HG03342 (cell line): ENCODE measurements around the gene KCND3.

Experiments
- ATAC-seq: cut with Tn5 transposase; IDR thresholded peaks from one replicate; pipeline ENCODE4 v1.9.1; 2021; ENCODE audit warnings: mild to moderate bottlenecking, moderate library complexity; ENCODE audit not compliant: unreplicated experiment

The KCND3 gene

DNA sequence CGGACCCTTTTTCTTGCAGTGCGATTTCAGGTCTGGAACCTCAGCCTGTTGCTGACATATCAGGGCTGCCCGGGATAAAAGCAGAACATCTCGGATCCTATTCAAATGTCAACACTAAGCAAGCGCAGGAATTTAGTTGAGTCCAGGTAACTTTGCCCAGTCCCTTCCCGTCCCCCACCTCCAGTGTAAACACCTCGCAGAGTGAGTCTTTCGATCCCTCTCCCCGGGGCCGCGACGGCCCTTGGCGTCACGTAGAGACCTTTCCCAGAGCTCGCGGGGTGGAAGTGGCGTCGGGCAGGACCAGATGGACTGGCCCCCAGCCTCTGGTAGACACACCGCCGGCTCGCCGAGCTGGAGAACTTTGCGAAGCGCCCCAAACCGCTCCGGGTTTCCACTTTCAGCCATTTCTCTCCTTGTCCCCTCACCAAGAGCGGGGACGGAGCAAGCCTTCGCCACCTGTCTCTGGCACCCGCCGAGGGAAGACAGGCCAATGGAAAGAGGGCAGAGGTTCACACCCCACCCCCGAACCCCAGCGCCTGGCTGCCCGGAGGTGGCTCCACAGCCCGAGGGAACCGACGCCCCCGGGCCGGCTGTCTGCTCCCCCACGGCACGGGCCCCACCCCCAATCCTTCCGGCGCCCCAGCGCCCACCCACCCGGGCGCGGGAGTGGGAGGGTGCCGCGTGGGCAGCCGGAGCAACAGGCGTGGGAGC is 570 bp downstream of the KCND3 start:
- ATAC-seq, result no peak

DNA sequence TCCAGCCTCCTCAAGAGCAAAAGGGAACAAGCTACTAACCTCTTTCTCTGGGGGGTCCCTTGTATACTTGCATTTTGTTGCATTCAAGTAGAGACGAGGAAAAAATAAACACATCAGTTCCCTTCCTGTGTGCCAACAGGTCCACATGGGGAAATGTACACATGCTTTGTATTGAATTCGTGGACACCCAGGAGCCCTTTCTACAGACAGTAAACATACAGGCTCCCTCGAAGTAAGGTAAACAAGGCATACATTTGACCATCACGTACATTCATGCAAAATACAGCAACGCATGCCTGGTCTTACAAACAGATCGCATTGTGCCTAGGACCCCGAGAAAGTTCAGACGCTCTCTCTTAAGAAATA is 1.1 kb downstream of the KCND3 start:
- ATAC-seq, result no peak

DNA sequence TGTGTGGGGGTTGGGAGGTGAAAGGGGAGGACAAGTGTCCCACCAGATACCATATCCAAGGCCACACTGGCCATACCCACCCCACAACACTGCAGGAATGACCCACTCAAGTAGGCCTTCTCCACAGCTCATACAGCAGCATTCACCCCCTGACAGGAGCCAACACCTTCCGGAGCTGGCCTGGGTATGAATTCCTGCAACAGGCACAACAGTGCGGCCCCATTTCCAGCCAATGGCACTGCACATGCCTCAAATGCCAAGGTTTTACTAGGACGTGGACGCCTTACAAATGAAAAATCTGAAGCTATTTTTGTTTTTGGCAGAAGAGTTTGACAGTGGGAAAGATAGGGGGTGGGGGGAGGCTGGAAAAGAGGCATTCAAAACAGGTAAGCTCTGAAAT is 2.0 kb downstream of the KCND3 start:
- no peak for ATAC-seq

DNA sequence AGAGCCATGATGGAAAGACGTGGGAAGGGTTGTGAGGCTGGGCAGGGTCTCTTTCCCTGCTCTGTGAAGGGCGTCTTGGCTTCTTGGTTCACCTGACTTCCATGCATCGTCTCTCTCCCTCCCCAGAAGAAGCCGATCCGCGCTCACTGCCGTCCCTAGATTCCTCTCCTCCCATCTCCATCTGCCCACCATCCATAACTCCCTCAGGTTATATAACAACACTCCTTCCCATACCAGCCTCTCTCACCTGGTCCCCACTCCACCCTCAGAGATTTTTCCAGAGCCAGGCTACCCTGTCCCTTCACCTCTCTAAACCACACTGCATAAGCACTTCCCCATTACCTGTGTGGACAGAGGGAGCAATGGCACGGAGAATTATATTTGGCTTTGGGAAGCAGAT is 6.0 kb downstream of the KCND3 start:
- ATAC-seq, result no peak

DNA sequence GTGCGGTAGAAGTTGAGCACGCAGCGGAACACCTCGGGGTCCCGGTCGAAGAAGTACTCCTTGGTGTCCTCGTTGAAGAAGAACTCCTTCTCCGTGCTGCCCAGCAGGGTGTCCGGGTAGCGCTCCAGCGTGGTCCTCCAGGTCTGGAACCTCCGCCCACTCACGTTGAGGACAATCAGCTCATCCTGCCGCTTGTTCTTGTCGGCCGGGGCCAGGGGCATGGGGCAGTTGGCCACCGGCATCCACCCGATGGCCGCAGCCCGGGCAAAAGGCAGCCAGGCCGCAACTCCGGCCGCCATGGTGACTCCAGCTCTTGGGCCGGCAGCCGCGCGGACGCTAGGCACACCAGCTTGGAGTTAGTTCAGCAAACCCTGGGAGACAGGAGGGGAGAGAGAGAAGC is 7.0 kb downstream of the KCND3 start:
- ATAC-seq, result no peak

DNA sequence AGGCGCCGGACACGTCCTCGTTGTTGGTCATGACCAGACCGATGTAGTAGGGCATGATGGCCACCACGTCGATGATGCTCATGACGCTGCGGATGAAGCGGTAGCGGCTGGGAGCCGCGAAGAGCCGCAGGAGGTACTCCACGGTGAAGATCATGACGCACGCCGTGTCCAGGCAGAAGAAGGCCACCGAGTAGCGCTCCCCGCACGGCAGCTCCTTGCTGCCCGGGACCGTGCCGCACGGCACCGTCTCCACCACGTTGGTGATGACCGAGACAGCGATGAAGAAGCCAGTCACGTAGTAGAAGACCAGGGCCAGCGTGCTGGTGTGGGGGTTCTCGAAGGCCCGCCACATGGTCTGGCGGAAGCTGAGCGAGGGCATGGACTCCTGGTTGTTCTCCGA is 7.6 kb downstream of the KCND3 start:
- no peak for ATAC-seq

DNA sequence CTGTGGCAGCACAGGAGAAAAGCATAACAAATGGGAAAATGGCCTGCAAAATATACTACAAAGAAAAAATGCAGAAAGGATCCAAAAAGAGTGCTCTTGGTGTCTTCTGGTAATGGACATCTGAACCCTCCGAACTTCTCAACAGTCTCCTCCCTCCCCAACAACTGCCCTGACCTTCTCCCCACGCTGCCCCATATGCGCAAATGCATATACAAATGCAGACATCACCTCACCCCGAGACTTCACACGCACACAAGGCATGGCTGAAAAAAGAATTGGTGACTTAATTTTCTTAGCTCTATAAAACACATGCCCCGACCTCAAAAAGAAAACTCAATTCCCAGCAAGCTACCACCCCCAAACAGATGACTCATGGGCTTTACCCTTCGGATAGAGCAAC is 8.4 kb downstream of the KCND3 start:
- ATAC-seq, result no peak

DNA sequence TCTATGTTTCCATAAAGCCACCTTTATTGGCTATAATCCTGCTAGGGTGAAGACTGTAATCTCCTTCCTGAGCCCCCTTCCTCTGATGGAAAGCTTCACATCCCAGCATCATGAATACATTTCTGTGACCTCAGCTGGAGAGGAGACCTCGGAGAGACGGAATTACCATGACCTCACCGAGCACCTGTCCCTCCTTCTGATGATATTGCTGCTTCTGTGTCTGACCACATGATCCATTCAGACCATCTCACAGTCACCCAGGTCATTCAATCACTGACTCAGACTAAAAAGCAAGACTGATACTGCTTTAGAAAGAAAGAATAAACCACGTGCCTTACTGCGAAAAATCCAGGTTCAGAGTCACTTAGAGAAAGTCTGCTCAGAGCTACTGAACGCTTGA is 8.8 kb downstream of the KCND3 start:
- ATAC-seq, result no peak

DNA sequence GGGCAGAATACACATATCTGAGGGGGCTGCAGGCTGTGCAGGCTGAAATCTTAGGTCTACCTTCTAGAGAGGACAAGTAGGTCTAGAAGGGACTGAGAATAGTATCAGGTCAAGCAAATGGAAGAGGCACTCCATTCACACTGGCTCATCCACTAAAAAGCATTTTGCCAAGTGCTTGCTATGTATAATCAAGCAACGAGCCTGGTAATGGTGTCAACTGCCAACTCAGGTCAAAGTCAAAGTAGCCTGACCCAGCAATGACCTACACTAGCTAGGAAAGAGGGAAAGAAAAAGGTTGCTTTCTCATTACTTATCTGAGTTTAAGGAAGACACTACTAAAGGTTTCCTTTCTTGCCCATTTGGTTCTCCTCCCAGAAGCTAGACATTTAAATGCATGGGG is 10.8 kb downstream of the KCND3 start:
- no peak for ATAC-seq

DNA sequence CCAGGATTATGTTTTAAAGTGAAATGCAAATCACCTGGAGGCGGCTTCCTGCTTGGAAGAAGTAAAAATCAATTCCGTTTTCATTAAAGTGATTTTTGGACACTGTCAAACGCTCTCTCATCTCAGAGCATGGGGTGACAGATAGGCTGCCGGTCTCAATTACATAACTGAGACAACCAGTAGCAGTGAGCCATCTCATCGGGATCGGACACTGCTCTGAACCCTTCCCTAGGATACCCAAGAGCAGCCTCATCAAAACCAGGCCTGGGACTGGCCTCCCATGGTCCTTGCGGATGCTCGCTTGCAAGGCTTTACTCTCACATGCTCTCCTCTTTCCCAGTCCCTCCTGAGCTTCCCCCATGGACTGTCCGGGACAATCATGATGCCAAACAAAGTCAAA is 12.1 kb downstream of the KCND3 start:
- ATAC-seq, result no peak

DNA sequence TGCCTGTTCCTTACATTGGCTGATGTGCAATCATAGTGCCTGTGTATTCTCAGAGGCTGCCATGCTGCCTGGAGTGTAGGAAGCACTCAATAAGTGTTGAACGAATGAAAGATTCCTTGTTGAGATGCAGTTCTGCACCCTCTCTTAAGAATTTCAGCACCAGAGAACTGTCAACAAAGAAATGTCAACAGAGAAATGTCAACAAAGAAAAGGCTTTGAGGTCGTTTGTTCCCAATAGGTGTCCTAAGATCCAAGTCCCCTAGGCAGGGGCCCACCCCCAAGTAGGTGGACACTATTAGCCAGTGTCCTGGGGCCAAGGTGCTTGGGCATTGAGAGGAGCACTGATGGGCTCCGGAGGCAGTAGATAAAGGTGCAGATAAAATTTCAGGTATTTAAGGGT is 12.6 kb downstream of the KCND3 start:
- no peak for ATAC-seq

DNA sequence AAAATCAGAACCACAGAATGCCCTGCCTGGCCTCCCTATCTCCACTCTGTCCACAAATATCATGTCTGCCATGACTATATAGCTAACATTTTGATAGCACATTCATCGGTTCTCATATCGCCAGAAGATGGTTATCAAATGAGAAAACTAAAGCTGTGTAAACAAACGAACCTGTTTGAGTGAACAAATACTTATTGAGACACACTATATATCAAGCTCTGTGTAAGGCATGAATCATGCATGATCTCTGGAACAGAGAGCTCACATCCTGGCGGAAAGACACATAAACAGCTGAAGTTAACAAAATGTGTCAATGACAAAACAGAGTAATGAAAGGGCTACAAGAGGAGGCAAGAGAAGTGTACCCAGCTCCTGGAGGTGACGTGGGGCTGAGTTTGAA is 13.1 kb downstream of the KCND3 start:
- ATAC-seq, result no peak

DNA sequence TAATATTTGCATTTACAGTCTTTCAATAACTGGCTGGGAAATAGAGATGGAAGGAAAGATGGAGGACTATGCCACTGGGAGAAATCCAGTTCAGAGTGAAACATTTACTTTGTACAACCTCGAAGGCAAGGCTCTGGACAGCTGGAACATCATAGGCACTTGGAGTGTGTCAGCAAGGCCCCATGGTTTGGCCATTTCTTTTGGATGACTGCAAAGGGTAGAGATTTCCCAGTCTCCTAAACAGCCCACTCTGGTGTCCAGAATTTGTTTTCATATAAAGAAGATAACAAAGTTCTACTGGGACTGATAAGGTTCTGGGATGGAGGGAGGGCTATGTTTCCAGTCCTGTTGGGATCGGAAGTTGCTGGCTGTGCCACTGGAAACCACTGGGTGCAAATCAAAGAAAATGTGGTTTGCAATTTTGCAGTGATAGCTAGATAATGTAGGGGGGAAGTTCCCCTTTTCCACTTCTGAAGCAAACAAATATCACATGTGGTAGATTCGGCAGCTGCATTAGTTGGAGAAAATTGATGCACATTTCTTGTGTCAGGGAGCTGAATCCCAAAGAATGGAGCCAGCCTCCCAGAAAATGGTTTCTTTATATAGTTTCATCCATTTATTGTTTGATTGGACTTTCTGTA is 16.2 kb downstream of the KCND3 start:
- ATAC-seq, result no peak

DNA sequence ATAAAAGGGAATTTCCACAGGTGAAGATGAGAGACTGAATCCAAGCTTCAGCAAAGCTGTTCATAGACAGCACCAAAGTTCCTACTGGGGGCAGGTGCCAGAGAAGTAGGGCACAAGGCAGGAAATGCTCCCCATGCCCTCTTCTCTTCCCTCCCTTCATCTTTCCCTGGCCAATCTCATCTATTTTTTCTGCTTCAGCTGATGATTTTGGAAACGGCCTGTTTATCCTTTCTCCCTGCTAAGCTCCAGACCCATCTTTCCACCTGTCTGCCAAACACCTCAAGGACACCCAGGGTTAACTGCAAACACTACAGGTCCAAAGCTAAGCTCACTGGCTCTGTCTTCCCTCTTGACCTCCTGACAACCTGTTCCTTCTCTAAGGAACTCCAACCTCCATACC is 18.1 kb downstream of the KCND3 start:
- no peak for ATAC-seq

DNA sequence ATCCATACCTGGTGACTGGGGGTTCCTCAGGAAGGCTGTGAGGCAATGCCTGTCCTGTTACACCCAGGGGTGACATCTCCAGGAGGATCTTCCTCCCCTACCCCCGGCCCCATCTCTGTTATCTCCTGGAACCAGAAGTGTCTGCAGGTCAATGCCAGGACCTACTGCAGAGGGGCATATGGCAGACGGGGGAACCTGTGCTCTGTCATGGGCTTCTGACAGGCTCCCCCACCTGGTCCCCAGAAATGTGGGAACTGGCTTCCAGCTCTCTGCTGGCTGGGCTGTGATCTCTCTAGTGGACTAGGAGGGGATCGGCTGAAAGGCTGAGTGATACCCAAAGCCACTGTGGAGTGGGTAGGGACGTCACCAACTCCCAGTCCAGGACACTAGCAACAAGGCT is 21.0 kb downstream of the KCND3 start:
- no peak for ATAC-seq

DNA sequence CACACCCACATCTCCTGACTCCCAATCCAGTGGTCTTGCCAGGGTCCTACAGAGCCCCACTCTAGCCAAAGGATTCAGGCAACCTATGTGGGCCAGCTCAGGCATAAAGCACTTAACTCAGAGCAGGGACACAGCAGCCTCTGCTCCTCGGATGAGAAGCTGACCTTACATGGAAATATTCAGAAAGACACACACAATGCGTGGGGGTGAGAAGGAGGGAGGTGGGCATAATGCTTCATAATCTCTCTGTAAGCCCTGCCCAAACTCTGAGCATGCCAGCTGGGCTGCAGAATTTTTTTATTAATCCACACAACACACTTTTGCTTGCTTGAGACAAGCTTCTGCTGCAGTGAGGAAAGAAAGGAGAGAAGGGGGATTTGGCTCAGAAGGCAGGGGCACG is 21.6 kb downstream of the KCND3 start:
- ATAC-seq, result no peak

DNA sequence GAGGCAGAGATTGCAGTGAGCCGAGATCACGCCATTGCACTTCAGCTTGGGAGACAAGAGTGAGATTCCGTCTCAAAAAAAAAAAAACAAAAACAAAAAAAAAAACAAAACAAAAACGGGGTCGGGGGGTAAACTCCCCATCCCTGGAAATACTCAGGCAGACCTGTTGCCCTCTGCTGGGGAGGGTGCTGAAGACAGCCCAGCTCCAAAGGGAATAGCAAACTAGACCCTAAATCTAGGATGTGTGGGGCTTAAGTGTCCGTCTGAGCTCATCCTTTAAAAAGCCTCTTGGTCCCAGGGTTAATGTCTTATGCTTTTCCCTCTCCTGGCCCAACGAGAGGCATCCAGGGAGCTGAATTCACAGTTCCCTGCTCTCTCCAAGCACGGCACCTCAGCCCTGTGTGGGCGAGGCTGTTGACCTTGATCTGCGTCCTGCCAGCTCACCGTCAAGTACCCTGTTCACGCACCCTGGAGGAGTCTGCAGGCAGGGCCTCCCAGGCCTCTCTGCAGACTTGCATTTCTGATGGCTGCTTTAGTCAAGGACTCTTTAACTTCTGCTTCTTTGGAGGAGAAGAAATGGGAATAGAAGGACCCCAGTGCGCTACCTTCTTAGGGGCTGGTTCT is 22.3 kb downstream of the KCND3 start:
- ATAC-seq, result no peak

DNA sequence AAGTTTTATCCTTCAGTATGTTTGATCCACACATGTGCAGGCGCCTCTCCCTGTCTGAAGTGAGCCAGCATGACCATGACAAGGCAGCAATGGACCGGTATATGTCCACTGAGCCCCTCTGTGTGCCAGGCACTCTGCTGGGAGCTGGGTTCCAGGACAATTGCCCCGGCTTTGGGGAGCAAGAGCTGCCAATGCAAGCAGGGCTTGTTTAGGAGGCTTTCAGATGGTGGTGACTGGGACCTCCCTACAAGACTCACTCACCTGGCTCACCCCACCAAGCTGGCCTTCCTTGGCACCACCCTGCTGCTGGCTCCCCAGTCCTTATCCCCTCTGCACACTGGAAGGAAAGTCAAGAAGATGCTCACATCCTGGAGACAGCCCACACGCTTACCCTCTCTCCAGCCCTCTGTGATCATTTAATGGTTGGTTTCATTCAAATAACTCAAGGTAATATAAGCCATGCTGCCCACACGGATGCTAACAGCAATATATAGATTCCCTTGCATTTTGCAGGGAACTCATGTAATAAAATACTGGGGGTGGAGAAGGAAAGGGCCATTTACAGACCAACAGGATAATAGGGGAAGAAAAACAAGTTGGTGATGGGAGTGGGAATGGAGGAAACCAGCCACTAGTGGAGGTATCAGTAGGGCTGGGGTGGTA is 23.6 kb downstream of the KCND3 start:
- no peak for ATAC-seq

DNA sequence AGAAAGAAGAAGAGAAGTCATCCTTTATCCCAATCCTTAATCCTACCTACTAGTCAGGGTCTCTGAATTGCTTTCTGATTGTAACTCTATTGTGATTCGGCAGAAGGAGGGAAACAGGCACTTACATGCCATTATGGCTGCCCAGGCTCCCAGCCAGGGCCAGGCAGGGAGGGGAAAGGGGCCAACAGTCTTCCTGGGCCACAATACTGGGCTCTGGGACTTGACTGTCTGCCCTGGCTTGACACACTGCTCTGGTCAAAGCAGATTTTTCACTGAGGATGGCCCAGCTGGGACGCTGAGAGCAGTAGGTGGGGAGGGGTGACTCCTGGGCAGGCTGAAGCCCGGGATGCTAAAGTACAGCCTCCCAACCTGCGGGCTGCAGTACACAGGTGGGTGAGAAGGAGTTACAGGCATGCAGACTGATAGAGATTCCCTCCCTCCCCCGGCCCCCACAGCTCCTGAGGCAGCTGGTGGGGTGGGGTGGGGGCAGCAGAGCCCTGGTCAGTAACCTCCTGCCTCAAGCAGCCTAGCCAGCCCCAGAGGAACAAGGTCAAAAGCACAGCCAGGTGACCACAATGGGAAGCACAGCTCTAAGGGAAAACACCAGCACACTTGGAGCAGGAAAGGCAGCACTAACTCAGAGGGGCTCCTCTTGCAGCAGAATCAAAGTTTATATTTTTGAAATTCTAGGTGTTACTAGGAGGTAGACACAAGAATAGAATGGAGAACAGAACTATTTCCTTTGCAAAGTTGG is 25.3 kb downstream of the KCND3 start:
- no peak for ATAC-seq

DNA sequence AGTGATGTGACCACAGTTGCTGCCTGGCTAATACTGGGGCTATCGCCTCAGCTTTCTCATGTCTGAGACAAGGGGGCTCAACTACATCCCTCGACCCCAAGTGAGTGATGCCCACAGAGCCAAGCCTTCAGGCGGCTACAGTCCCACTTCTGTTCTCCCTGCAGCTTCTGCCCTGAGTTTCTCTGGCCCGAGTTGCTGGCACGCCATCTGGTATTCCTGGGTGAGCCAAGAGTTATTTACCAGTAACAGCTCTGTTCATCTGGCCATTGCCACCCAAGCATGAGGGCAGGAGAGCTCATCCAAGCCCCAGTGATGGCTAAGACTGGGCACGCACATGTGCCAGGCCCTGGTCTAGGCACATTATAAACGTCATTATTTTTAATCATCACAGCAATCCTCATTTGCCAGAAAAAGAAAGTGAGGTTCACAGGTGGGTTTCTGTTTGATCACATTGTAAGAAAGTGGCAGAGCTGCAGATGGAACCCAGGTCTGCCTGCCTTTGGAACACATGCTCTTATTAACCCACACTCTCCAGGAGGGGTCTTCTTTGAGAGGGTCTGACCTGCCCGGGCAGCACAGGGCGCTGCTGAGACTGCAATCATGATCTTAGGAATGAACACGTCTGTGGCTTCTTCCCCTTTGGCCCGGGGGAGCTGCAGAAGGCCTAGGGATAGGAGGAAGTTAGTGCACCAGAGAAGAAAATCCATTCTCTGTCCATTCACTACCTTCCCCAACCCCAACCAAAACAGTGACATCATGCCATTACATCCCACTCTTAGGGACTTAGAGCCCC is 27.5 kb downstream of the KCND3 start:
- ATAC-seq, result no peak

DNA sequence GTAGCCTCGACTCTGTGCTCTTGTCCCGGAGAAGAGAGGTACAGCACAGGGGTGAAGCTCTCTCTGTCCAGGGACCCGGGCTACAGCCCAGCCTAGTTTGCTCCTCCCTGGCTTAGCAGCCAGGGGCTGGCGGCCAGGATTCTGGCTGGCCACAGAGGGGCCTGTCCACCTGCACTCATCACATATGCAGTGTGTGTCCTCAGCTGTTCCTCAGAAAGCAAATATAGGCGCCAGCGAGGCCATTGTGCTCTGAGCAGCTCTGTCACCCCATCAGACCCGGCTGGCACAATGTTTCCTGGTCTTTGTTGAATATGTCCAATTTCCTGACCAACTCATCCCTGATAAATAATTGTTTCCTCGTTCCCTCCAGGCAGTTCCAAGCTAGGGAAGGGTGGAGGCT is 28.5 kb downstream of the KCND3 start:
- no peak for ATAC-seq
